MM.1S (cell line): ENCODE results near the gene DBN1.

Source experiments
- EZH2 ChIP-seq: fragments of 300-600 bp; sonication (generic); optimal IDR thresholded peaks from 2 replicates; pipeline ENCODE3; 2017; ENCODE audit warnings: low read depth, mild to moderate bottlenecking, antibody characterized with exemption, low read length, mixed read lengths
- EZH2phosphoT487 ChIP-seq: fragments of 300-600 bp; sonication (generic); IDR thresholded peaks from 2 replicates; pipeline ENCODE4 v1.6.1; 2018; ENCODE audit warnings: antibody characterized with exemption, low read length
- TF ChIP-seq, protein P1 (sequence below): fragments of 300-600 bp; sonication (generic); IDR thresholded peaks from 2 replicates; pipeline ENCODE4 v1.5.1; 2016; ENCODE audit warnings: antibody characterized with exemption, low read length, mixed read lengths

DNA sequence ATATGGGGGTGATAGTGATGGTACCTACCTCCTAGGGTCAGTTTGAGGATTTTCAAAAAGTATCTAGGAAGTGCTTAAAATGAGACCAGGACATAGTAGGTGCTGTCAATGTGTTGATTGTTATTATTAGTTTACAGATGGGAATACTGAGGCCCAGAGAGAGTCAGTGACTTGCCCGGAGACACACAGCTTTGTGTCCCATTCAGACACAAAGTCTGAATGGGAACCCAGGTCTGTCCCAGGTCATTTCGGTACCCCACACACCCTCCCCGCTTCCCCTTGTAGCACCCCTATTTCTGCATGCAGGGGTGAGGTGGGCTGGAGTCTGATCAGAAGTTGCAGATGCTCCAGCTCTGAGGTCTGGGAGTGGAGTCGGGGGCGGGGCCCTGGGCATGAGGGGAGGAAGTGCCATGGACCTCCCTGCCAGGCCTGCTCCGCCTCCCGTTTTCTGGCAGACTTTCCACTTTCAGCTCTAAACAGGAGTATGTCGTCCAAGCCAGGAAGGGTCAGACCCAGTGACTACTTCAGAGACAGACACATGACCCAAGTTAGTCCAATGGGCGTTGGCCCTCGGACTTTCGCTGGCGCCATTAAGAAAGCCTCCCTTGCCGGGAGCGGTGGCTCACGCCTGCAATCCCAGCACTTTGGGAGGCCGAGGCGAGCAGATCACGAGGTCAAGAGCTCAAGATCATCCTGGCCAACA, 3.2 kb upstream of the DBN1 start:
- TF ChIP-seq EZH2phosphoT487, result no peak
- TF ChIP-seq, protein P1, sequence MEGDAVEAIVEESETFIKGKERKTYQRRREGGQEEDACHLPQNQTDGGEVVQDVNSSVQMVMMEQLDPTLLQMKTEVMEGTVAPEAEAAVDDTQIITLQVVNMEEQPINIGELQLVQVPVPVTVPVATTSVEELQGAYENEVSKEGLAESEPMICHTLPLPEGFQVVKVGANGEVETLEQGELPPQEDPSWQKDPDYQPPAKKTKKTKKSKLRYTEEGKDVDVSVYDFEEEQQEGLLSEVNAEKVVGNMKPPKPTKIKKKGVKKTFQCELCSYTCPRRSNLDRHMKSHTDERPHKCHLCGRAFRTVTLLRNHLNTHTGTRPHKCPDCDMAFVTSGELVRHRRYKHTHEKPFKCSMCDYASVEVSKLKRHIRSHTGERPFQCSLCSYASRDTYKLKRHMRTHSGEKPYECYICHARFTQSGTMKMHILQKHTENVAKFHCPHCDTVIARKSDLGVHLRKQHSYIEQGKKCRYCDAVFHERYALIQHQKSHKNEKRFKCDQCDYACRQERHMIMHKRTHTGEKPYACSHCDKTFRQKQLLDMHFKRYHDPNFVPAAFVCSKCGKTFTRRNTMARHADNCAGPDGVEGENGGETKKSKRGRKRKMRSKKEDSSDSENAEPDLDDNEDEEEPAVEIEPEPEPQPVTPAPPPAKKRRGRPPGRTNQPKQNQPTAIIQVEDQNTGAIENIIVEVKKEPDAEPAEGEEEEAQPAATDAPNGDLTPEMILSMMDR, result no peak
- no peak for TF ChIP-seq EZH2
